ENCODE results near the gene IKZF2.

The IKZF2 gene

DNA sequence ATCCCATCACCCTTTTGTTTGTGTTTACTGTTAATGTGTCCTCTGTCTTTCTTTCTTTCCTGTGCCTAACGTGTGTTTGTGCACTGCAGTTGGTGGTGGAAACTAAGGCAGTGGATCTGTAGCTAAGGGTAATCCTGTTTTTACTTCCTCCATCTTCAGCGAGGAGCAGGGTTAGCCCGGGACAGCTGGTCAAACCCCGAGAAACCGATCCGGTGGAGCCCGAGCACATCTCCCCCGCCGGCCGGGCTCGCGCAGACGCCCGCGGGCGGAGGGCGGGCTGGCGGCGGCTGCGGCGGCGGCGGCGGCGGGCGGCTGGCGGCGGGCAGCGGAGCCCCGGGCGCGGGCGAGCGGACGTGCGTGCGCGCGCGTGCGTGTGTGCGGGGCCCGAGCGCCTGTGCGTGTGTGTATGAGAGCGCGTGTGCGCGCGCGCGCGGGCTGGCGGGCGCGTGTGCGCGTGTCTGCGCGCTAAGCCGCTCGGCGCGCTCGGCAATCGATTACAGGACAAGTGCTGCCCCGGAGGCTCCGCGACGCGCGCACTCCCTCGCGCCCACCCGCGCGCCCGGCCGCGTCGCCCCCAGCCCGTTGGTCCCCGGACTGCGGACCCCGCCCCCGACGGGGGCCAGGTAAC lies at the start of gene IKZF2:
TSS of gene IKZF2 (minus strand) at position 176 of the 628 bp plus-strand sequence. CDS start 2,983 bp downstream, outside the sequence.
- peak; percentile 35 for DNase-seq (ENCODE audit: low read depth)

- no peak for DNase-seq (ENCODE audit: low read depth)
Observed at GRCh38 chr2:213199871-213200270, 48.5 kb upstream of the IKZF2 start.

GRCh38 chr2:213189001-213189899 lies 37.8 kb upstream of the IKZF2 start:
- no peak for DNase-seq (ENCODE audit: low read depth)

DNA sequence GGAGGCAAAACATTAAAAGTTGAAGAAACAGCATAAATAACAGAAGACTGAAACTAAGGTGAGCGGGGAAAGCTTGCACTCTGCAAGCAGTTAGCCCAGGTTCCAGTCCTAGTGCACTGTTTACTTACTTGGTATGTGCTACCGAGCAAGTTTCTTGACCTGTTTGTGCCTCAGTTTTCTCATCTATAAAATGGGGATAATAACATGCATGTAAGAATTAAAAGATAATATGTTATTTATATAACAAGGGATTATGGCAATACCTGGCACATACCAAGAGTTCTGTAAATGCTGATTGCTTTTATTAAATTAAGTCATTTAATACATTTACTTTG lies 37.1 kb upstream of the IKZF2 start:
- no peak for DNase-seq (ENCODE audit: low read depth)

GRCh38 chr2:213187833-213188532 lies 36.6 kb upstream of the IKZF2 start:
- no peak for DNase-seq (ENCODE audit: low read depth)

- no peak for DNase-seq (ENCODE audit: low read depth)
Observed at GRCh38 chr2:213187386-213187785, 36.0 kb upstream of the IKZF2 start.

DNA sequence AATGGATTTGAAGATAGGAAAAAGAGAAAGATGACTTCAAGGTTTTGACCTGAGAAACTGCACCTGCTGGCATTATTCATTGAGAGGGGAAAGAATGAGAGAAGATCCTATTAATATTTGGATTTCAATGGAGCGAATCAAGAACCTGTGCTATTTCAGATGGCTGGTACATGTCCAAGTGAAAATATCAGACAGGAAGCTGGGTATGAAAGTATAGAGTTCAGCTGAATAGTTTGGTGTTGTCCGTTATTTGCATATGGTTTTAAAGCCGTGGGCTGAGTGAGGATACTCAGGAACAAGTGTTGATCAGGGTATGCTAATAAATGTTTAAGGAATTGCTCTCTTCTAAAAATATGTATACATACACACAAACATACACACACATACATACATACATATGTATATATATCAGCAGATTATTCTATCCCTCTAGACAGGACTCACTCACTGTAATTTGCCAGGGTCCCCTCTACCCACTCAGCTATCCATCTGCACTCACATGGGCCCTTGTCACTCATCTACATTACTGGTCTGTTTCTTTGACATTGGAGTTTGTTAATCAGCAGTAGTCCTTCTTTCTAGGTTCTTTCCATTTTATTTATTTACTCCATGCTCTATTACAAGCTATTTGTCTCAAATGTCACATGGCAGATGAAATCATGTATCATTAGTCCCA lies 33.9 kb upstream of the IKZF2 start:
- DNase-seq (ENCODE audit: low read depth) = no peak

- no peak for DNase-seq (ENCODE audit: low read depth)
Observed at GRCh38 chr2:213181712-213182111, 30.3 kb upstream of the IKZF2 start.

DNA sequence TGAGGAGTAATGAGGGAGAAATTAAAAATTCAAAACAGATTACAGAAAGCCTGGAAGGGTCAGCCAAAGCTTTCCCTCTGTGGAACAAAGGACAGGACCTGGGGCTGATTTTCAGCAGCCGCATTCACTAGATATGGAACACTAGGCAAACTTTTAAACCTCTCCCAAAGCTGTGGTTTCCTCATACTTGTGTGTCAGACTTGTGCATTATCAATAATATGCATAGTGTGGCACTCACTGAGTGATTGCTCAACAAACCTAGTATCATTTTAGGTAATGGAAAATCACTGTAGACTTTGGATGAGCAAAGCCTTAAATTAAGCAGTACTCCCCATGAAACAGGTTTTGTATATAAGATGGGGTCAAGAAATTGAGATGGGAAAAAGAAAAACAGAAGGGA lies 26.3 kb upstream of the IKZF2 start:
- no peak for DNase-seq (ENCODE audit: low read depth)

- DNase-seq (ENCODE audit: low read depth) = no peak
Observed at GRCh38 chr2:213175673-213176247, 24.3 kb upstream of the IKZF2 start.

GRCh38 chr2:213172641-213173040 lies 21.2 kb upstream of the IKZF2 start:
- DNase-seq (ENCODE audit: low read depth) = no peak

DNA sequence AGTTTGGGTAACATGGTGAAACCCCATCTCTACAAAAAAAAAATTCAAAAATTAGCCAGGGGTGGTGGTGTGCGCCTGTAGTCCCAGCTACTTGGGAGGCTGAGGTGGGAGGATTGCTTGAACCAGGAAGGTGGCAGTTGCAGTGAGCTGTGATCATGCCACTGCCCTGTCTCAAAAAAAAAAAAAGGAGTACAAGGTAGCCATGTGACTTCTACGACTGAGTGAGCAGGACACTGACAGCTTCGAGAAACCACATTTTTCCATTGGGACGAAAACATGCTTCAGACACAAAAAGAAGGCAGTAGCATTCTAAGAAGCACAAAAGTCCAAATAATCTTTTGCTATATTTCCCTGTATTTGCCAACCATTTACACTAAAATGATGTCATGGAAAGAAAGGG lies 19.7 kb upstream of the IKZF2 start:
- no peak for DNase-seq (ENCODE audit: low read depth)

GRCh38 chr2:213167271-213167930 lies 16.0 kb upstream of the IKZF2 start:
- DNase-seq (ENCODE audit: low read depth) = no peak

DNA sequence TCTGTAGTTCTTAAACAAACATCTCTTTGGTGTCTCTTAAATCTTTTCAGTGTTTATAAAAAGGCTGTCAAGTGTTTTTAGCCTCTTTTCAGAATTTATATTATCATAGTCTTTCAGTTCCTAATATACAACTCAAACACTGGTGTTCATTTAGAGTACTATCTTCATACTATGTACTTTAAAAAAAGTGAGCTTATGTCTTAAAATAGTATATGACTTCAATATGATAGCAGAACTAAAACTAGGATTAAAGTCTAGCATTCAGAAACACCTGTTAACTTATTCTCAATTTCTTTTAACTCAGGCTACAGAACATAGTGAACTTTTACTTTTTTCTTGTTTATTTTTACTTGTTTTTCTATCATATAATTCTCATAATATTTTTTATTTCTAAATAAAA lies 14.7 kb upstream of the IKZF2 start:
- no peak for DNase-seq (ENCODE audit: low read depth)

- DNase-seq (ENCODE audit: low read depth) = no peak
Observed at GRCh38 chr2:213164263-213164662, 12.9 kb upstream of the IKZF2 start.

DNA sequence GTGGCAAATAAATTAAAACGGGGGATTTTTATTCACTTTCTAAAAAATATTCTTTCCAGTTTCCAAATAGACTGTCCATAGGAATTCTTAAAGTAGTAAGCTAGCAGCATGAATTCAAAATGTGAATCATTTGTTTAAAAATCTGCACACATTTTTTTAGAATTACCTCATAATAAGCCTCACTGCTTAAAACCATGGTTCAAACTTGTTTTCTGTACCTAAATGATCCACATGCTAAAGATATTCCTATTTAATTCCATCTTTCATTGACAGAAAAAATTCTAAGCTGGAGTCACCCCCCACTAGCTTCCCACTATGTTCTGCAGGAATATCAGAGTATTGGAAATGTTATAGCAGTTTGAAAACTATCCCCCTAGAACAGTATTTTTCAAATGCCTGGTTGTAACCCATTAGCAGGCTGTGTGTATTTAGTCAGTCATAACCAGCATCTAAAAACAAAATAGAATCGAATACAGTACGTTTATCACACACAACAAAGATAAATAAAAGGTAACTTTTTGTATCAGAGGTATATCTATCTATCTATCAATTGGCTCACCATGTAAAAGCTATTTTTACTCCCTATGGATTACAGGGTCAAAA lies 11.2 kb upstream of the IKZF2 start:
- DNase-seq (ENCODE audit: low read depth) = no peak

- DNase-seq (ENCODE audit: low read depth) = no peak
Observed at GRCh38 chr2:213161759-213162515, 10.5 kb upstream of the IKZF2 start.

DNA sequence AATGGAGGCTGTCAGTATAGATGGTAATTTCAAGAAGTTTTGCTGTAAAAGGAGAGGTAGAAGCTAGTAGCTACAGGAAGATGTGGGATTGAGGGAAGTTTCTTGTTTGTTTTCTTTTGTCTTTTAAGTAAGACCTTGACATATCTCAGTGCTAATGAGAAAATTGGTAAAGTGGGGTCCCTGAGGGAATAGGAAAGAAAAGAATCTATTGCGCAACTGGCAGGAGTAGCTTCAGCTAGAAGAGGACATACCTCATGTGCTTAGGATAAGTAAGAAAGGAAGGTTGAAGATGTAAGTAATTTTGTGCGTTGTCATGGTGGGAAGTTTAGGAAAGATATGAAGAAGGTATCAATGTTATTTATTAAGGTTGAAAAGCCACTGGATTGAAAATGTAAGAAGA lies 8.4 kb upstream of the IKZF2 start:
- DNase-seq (ENCODE audit: low read depth) = no peak

DNA sequence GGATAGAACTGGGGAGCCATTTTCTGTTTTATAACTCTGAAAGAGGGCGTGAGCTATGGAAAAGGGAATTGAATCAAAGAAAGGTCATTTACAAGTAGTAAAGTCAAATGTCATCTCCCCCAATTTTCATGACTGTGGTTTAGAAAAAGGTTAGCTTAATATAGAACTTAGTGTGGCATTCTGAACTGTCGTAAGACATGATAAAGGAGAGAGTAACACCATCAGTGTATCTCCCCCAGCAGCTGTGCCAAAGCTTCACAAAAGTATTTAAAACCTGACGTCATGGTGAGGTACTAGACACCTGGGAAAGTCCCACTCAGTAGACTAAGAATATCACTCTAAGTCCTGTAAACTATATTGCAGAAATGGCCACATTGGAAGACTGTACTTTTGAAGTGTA lies 5.8 kb upstream of the IKZF2 start:
- DNase-seq (ENCODE audit: low read depth) = no peak

GRCh38 chr2:213156717-213157116 lies 5.3 kb upstream of the IKZF2 start:
- DNase-seq (ENCODE audit: low read depth) = no peak

Data from stimulated activated CD8-positive, alpha-beta memory T cell treated with anti-CD3 and anti-CD28 coated beads, Interleukin-7, amount 100 ng/mL, for 24 hours (primary cell).